ENCODE data around the gene PP2D1. TPM values are rescaled to one million over a fixed set of nuclear protein-coding genes. Genes with fewer than 3 reads are reported as not detected.
A peak's percentile ranks its signal among the peaks of the same experiment; 100 is the strongest.

The PP2D1 gene
- polyA plus RNA-seq, 2 of the 4 experiments (the other 2 are of a cell fraction), result not detected

GRCh38 chr3:20057612-20058180, 45.6 kb upstream of the PP2D1 start:
- peaks cover 48% of the 10 kb centered on the region for H3K4me1 ChIP-seq
- ATAC-seq, result no peak
- no peak overlapping the region for H3K4me3 ChIP-seq
- ChIA-PET POLR2A (interaction anchor here (0.7 kb wide), 1 partner anchor 129 kb away, joined by 3 read pairs; the partner anchor contains the start of gene SGO1), CTCF (no interaction called here)
- H3K4me2 ChIP-seq, result peak overlapping the region; percentile 40
- H3K9me3 ChIP-seq, result no peaks in the 10 kb centered on the region
- no peak for TF ChIP-seq RCOR1 (IDR thresholded peaks at IDR 0.05; ENCODE audit: low read depth, low read length)
- TF ChIP-seq ZFP36 (IDR thresholded peaks at IDR 0.05; ENCODE audit: borderline replicate concordance, partially characterized antibody), result no peak
- no peak for TF ChIP-seq PBX3 (IDR thresholded peaks at IDR 0.05)
- TF ChIP-seq HOXA7 (CRISPR knock-in tag; IDR thresholded peaks at IDR 0.05), result no peak
- no peak for TF ChIP-seq USF2 (IDR thresholded peaks at IDR 0.05)
- TF ChIP-seq CHD4 (IDR thresholded peaks at IDR 0.05; ENCODE audit: borderline replicate concordance), result no peak
- no peak for TF ChIP-seq CBX8 (IDR thresholded peaks at IDR 0.05)
- no peak for TF ChIP-seq RFX5 (IDR thresholded peaks at IDR 0.05)
- TF ChIP-seq HMGXB4 (CRISPR knock-in tag; IDR thresholded peaks at IDR 0.05; ENCODE audit: borderline replicate concordance), result no peak
- no peak for TF ChIP-seq HES2 (IDR thresholded peaks at IDR 0.05)
- TF ChIP-seq ZNF302 (CRISPR knock-in tag; IDR thresholded peaks at IDR 0.05), result no peak
- TF ChIP-seq POLR2A (IDR thresholded peaks at IDR 0.05; ENCODE audit: low read length), result no peak
- no peak for TF ChIP-seq TFCP2L1 (CRISPR knock-in tag; IDR thresholded peaks at IDR 0.05)
- no peak for TF ChIP-seq BHLHE40 (IDR thresholded peaks at IDR 0.05; ENCODE audit: low read depth, low read length)
- no peak for TF ChIP-seq CHD2 (IDR thresholded peaks at IDR 0.05; ENCODE audit: low read length, partially characterized antibody)
- TF ChIP-seq CBX2 (IDR thresholded peaks at IDR 0.05; ENCODE audit: borderline replicate concordance, low read depth), result no peak
- TF ChIP-seq KDM5A (IDR thresholded peaks at IDR 0.05), result no peak
- H3K27ac ChIP-seq, result peak overlapping the region in 1 of 2 experiments; percentile 18; a peak in 2 of 6 replicates
- FAIRE-seq, result no peak
- WGBS (ENCODE audit: missing lambda C conversion rate), result 83% methylated on average over 2 of the region's 2 CpGs
- no peak for DNase-seq (ENCODE audit: low read depth in 1 of 2, low spot score in 1 of 2)

- Histone ChIP-seq H3K9me3 (no peaks in the 10 kb centered on the region), H3K27ac (peak overlapping the region; percentile 15 to 60; a peak in 4 of 6 replicates), H3K4me1 (peaks cover 48% of the 10 kb centered on the region), H3K4me2 (peak overlapping the region; percentile 40), H3K4me3 (no peak overlapping the region)
- WGBS (ENCODE audit: missing lambda C conversion rate), result 37% methylated on average over 5 of the region's 5 CpGs
- ATAC-seq (peak; percentile 34 to 36; a peak in 5 of 6 replicates), FAIRE-seq (no peak), DNase-seq (ENCODE audit: low read depth in 1 of 2, low spot score in 1 of 2) (peak in 1 of 2 experiments; percentile 28)
- CTCF ChIA-PET, result no interaction called here
- TF ChIP-seq MAFK (IDR thresholded peaks at IDR 0.05; ENCODE audit: partially characterized antibody) (peak; percentile 38), CHD4 (IDR thresholded peaks at IDR 0.05; ENCODE audit: borderline replicate concordance) (no peak)
- POLR2A ChIA-PET, result interaction anchor here (0.7 kb wide), 1 partner anchor 129 kb away, joined by 3 read pairs; the partner anchor contains the start of gene SGO1
These were observed 44.9 kb upstream of the PP2D1 start for GRCh38 chr3:20056725-20057611.

GRCh38 chr3:20055842-20056241, 43.8 kb upstream of the PP2D1 start:
- Histone ChIP-seq H3K4me1 (peaks cover 41% of the 10 kb centered on the region), H3K4me2 (no peak overlapping the region), H3K9me3 (no peaks in the 10 kb centered on the region), H3K4me3 (no peak overlapping the region), H3K27ac (no peak overlapping the region; a peak in 1 of 6 replicates)
- FAIRE-seq (no peak), ATAC-seq (no peak), DNase-seq (ENCODE audit: low read depth in 1 of 2, low spot score in 1 of 2) (no peak)
- POLR2A ChIA-PET, result no interaction called here
- CTCF ChIA-PET, result no interaction called here
- TF ChIP-seq TFCP2L1 (CRISPR knock-in tag; IDR thresholded peaks at IDR 0.05), result no peak
- TF ChIP-seq NR3C1 (IDR thresholded peaks at IDR 0.05), result no peak
- TF ChIP-seq EHMT2 (IDR thresholded peaks at IDR 0.05; ENCODE audit: low read depth), result no peak
- no peak for TF ChIP-seq CTCF (IDR thresholded peaks at IDR 0.05)
- no peak for TF ChIP-seq CEBPB (IDR thresholded peaks at IDR 0.05)
- no peak for TF ChIP-seq MAZ (IDR thresholded peaks at IDR 0.05; ENCODE audit: borderline replicate concordance, low read depth, low read length)
- no peak for TF ChIP-seq ZFP36 (IDR thresholded peaks at IDR 0.05; ENCODE audit: borderline replicate concordance, partially characterized antibody)
- no peak for TF ChIP-seq PBX3 (IDR thresholded peaks at IDR 0.05)
- no peak for TF ChIP-seq FOSB (CRISPR knock-in tag; IDR thresholded peaks at IDR 0.05)
- WGBS (ENCODE audit: missing lambda C conversion rate), result 83% methylated on average over 3 of the region's 3 CpGs
